ENCODE measurements around the gene HBD.

The HBD gene

GRCh38 chr11:5210376-5210885, 23.9 kb downstream of the HBD start:
- no peak for TF ChIP-seq CTCF (IDR thresholded peaks at IDR 0.05; ENCODE audit: insufficient read depth, low read depth, low read length, missing control alignments)
- no peak for DNase-seq (ENCODE audit: low read depth)
- no peak overlapping the region for H3K4me3 ChIP-seq (ENCODE audit: low read length)

- no peak overlapping the region for H3K4me3 ChIP-seq (ENCODE audit: low read length)
- peak; percentile 56 for TF ChIP-seq CTCF (IDR thresholded peaks at IDR 0.05; ENCODE audit: insufficient read depth, low read depth, low read length, missing control alignments)
- peak; percentile 69 for DNase-seq (ENCODE audit: low read depth)
Observed at GRCh38 chr11:5204787-5205186, 29.5 kb downstream of the HBD start.

- TF ChIP-seq CTCF (IDR thresholded peaks at IDR 0.05; ENCODE audit: insufficient read depth, low read depth, low read length, missing control alignments), result no peak
- no peak for DNase-seq (ENCODE audit: low read depth)
- H3K4me3 ChIP-seq (ENCODE audit: low read length), result no peak overlapping the region
Observed at GRCh38 chr11:5203366-5203765, 30.9 kb downstream of the HBD start.

GRCh38 chr11:5200582-5200981, 33.7 kb downstream of the HBD start, which contains the start of gene OR51V1:
TSS of gene OR51V1 (minus strand) at chr11:5200682. CDS start at chr11:5200682, 0 bp downstream.
- TF ChIP-seq CTCF (IDR thresholded peaks at IDR 0.05; ENCODE audit: insufficient read depth, low read depth, low read length, missing control alignments), result no peak
- no peak within 1 kb of the TSS for H3K4me3 ChIP-seq (ENCODE audit: low read length)
- no peak for DNase-seq (ENCODE audit: low read depth)

GRCh38 chr11:5198285-5198684, 36.0 kb downstream of the HBD start:
- TF ChIP-seq CTCF (IDR thresholded peaks at IDR 0.05; ENCODE audit: insufficient read depth, low read depth, low read length, missing control alignments), result no peak
- no peak for DNase-seq (ENCODE audit: low read depth)
- H3K4me3 ChIP-seq (ENCODE audit: low read length), result no peak overlapping the region

GRCh38 chr11:5197536-5197935, 36.7 kb downstream of the HBD start:
- TF ChIP-seq CTCF (IDR thresholded peaks at IDR 0.05; ENCODE audit: insufficient read depth, low read depth, low read length, missing control alignments), result no peak
- H3K4me3 ChIP-seq (ENCODE audit: low read length), result no peak overlapping the region
- peak; percentile 10 for DNase-seq (ENCODE audit: low read depth)

- DNase-seq (ENCODE audit: low read depth), result no peak
- no peak overlapping the region for H3K4me3 ChIP-seq (ENCODE audit: low read length)
- TF ChIP-seq CTCF (IDR thresholded peaks at IDR 0.05; ENCODE audit: insufficient read depth, low read depth, low read length, missing control alignments), result no peak
Observed at GRCh38 chr11:5196731-5197130, 37.6 kb downstream of the HBD start.

Measured in epithelial cell of esophagus (primary cell).